H1 (cell line): ENCODE data around the gene KCNH1. TPM values are rescaled to one million over a fixed set of nuclear protein-coding genes. Genes with fewer than 3 reads are reported as not detected.

ENCODE experiments used
- KDM5A ChIP-seq: fragments of 200-600 bp; IDR thresholded peaks from 2 replicates; pipeline ENCODE4 v1.7.1; 2012; ENCODE audit warnings: mild to moderate bottlenecking, low read length, inconsistent platforms, mixed read lengths
- MAFK ChIP-seq: IDR thresholded peaks from 2 replicates; pipeline ENCODE4 v1.6.1; 2012; ENCODE audit warnings: low read depth, mild to moderate bottlenecking, improper control_type of control experiment, low read length
- polyA plus RNA-seq, 7 experiments: library from polyadenylated mRNA; depleted of rRNA in 3 of 7; stranded (reverse) in 5 of 7; unstranded in 2 of 7; fragments of >200 nt in 5 of 7; fragments of 200-250 nt in 2 of 7; gene quantifications; 1 replicate in 5 of 7; 2 replicates in 1 of 7; 4 replicates in 1 of 7; pipeline versions ENCODE4 v1.2.1 to v1.2.3, GENCODE V29; 2011 to 2013; ENCODE audit warnings: missing spikeins in 2 of 7, mixed read lengths in 2 of 7
- total RNA-seq: library from RNA; stranded (reverse); fragmentation: NEBNext Ultra II Directional; extraction: Animal tissue kit (Norgen Biotek cat#: 25700); gene quantifications from 2 replicates; pipeline ENCODE4 v1.2.1, GENCODE V29; 2021

The KCNH1 gene
- total and polyA plus RNA-seq, 2 of the 8 experiments (the other 6 are each of a cell fraction or from before 2014, with no cell fraction given): 0.27 to 0.34 TPM

- TF ChIP-seq KDM5A (no peak), MAFK (no peak)
These were observed 191.4 kb downstream of the KCNH1 start (continued) for GRCh38 chr1:210942513-210942912.
